ENCODE measurements around the gene TRMT11. TPM values are rescaled to one million over a fixed set of nuclear protein-coding genes. Genes with fewer than 3 reads are reported as not detected.
"Not testable (repeated sequence)": the region's sequence is repeated elsewhere in the genome, so short reads cannot be mapped to it uniquely, and the experiment has no call there.

The TRMT11 gene
- polyA plus RNA-seq, 3 donors from 2014 or later = 3.0 to 6.0 (median 4.2) TPM

GRCh38 chr6:126052485-126052884 lies 66.1 kb downstream of the TRMT11 start:
- H3K9me3 Mint-ChIP-seq = no peaks in the 10 kb centered on the region
- no peak overlapping the region for H3K27ac Mint-ChIP-seq
- no peak overlapping the region for H3K4me3 Mint-ChIP-seq
- no peak for DNase-seq
- H3K27me3 Mint-ChIP-seq (ENCODE audit: low read depth in 3 of 3) = no peaks in the 10 kb centered on the region
- H3K36me3 Mint-ChIP-seq = peaks cover 9 to 36% (median 28%) of the 10 kb centered on the region in 3 donors
- peaks cover 0 to 5% of the 10 kb centered on the region in 2 donors for H3K4me1 Mint-ChIP-seq

DNA sequence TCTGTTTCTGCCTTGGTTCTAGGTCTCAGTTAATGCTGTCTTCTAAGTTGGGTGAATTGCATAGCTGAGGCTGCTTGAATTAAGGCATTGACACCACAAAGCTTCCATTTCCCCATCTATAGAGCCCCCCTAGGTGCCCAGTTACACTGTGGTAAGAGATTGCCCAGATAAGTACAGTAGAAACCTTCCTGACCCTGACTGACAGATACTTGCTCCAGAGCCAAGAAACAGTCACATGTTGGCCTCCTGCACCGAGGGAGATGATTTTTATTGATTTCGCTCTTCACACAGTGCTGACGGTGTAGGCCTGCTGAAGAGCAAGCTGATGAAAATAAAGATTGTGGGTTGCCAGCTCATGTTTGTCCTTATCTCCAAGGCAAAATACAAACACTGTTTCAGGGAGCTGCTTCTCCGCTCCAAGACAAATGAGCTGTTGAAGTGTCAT lies 67.9 kb downstream of the TRMT11 start:
- no peak overlapping the region for H3K4me3 Mint-ChIP-seq
- H3K27me3 Mint-ChIP-seq (ENCODE audit: low read depth in 3 of 3) = no peaks in the 10 kb centered on the region
- H3K4me1 Mint-ChIP-seq = peaks cover 0 to 5% of the 10 kb centered on the region in 2 donors
- H3K36me3 Mint-ChIP-seq = peaks cover 2 to 28% (median 27%) of the 10 kb centered on the region in 3 donors
- H3K9me3 Mint-ChIP-seq = no peaks in the 10 kb centered on the region
- no peak for DNase-seq
- no peak overlapping the region for H3K27ac Mint-ChIP-seq

GRCh38 chr6:126054802-126055201 lies 68.5 kb downstream of the TRMT11 start:
- no peak for DNase-seq
- no peak overlapping the region for H3K27ac Mint-ChIP-seq
- peaks cover 0 to 5% of the 10 kb centered on the region in 2 donors for H3K4me1 Mint-ChIP-seq
- peaks cover 7 to 28% (median 25%) of the 10 kb centered on the region in 3 donors for H3K36me3 Mint-ChIP-seq
- H3K4me3 Mint-ChIP-seq = no peak overlapping the region
- no peaks in the 10 kb centered on the region for H3K9me3 Mint-ChIP-seq
- no peaks in the 10 kb centered on the region for H3K27me3 Mint-ChIP-seq (ENCODE audit: low read depth in 3 of 3)

GRCh38 chr6:126055449-126055848 lies 69.1 kb downstream of the TRMT11 start:
- Mint-ChIP-seq H3K36me3 (peaks cover 12 to 30% (median 28%) of the 10 kb centered on the region in 3 donors), H3K27ac (no peak overlapping the region), H3K4me1 (peaks cover 4 to 8% of the 10 kb centered on the region in 2 donors), H3K4me3 (no peak overlapping the region), H3K9me3 (no peaks in the 10 kb centered on the region), H3K27me3 (ENCODE audit: low read depth in 3 of 3) (no peaks in the 10 kb centered on the region)
- no peak for DNase-seq

DNA sequence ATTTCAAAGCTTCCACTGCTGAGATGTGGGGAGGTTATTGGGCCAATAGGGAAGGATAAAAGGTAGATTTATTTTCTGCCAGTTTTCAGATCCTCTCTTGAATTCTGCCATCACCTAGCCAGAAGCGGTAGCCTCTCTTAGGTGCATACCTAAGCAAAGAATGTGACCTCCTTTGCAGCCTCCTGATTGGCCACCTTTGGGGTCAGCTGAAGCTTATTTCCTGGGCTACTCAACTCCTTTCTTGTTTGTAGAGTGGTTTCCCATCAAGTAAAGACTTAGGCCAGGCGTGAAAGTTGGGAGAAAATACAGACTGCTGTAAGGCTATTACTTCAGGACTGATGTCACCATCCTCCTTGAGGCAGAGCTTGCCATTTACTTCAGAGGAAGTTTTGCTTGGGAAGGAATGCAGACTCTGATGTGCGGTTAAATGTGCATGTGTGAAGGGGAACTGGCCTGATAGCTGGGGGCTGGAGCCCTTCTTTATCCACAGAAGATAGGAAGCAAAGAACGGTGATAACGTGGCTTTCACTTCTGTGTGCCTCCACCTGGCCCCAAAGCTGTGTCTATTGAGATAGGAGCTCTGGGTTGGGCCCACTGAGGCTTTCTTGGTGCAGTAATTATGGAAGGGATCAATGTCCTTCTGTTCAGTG lies 70.1 kb downstream of the TRMT11 start:
- peaks cover 7 to 14% of the 10 kb centered on the region in 2 donors for H3K4me1 Mint-ChIP-seq
- peaks cover 19 to 32% (median 25%) of the 10 kb centered on the region in 3 donors for H3K36me3 Mint-ChIP-seq
- no peaks in the 10 kb centered on the region for H3K9me3 Mint-ChIP-seq
- no peak for DNase-seq
- no peak overlapping the region for H3K27ac Mint-ChIP-seq
- no peaks in the 10 kb centered on the region for H3K27me3 Mint-ChIP-seq (ENCODE audit: low read depth in 3 of 3)
- H3K4me3 Mint-ChIP-seq = no peak overlapping the region

GRCh38 chr6:126058085-126058484 lies 71.7 kb downstream of the TRMT11 start:
- not testable (repeated sequence) for DNase-seq; H3K27ac Mint-ChIP-seq; H3K4me3 Mint-ChIP-seq; H3K9me3 Mint-ChIP-seq; H3K27me3 Mint-ChIP-seq (ENCODE audit: low read depth in 3 of 3)
- H3K36me3 Mint-ChIP-seq = peaks cover 19 to 33% (median 22%) of the 10 kb centered on the region in 3 donors
- H3K4me1 Mint-ChIP-seq = peaks cover 7 to 14% of the 10 kb centered on the region in 2 donors

GRCh38 chr6:126060400-126060799 lies 74.1 kb downstream of the TRMT11 start:
- Mint-ChIP-seq H3K27me3 (ENCODE audit: low read depth in 3 of 3) (no peaks in the 10 kb centered on the region), H3K4me1 (peaks cover 7 to 10% of the 10 kb centered on the region in 2 donors), H3K36me3 (peaks cover 22 to 33% (median 25%) of the 10 kb centered on the region in 3 donors), H3K9me3 (peaks cover 0 to 2% (median 0%) of the 10 kb centered on the region in 6 donors), H3K27ac (peak overlapping the region in 1 of 6 donors; percentile 56), H3K4me3 (no peak overlapping the region)
- peak in 1 of 3 donors; percentile 2 for DNase-seq

- Mint-ChIP-seq H3K27me3 (ENCODE audit: low read depth in 3 of 3) (no peaks in the 10 kb centered on the region), H3K36me3 (peaks cover 25 to 29% (median 28%) of the 10 kb centered on the region in 3 donors), H3K9me3 (peaks cover 0 to 2% (median 0%) of the 10 kb centered on the region in 6 donors), H3K4me1 (peaks cover 7 to 10% of the 10 kb centered on the region in 2 donors), H3K27ac (no peak overlapping the region), H3K4me3 (no peak overlapping the region)
- no peak for DNase-seq
Measured at GRCh38 chr6:126063512-126064146, 77.3 kb downstream of the TRMT11 start.

- H3K4me1 Mint-ChIP-seq = peaks cover 7 to 10% of the 10 kb centered on the region in 2 donors
- no peak overlapping the region for H3K4me3 Mint-ChIP-seq
- H3K27me3 Mint-ChIP-seq (ENCODE audit: low read depth in 3 of 3) = no peaks in the 10 kb centered on the region
- peaks cover 0 to 2% (median 0%) of the 10 kb centered on the region in 6 donors for H3K9me3 Mint-ChIP-seq
- peaks cover 23 to 26% (median 26%) of the 10 kb centered on the region in 3 donors for H3K36me3 Mint-ChIP-seq
- H3K27ac Mint-ChIP-seq = no peak overlapping the region
- no peak for DNase-seq
Measured at GRCh38 chr6:126064257-126064747, 78.0 kb downstream of the TRMT11 start.

- Mint-ChIP-seq H3K27ac (no peak overlapping the region), H3K4me1 (peaks cover 7 to 10% of the 10 kb centered on the region in 2 donors), H3K4me3 (no peak overlapping the region), H3K9me3 (peaks cover 0 to 2% (median 0%) of the 10 kb centered on the region in 6 donors), H3K36me3 (peaks cover 18 to 26% (median 20%) of the 10 kb centered on the region in 3 donors), H3K27me3 (ENCODE audit: low read depth in 3 of 3) (no peaks in the 10 kb centered on the region)
- no peak for DNase-seq
Measured at GRCh38 chr6:126064748-126065401, 78.5 kb downstream of the TRMT11 start.

- Mint-ChIP-seq H3K4me1 (no peaks in the 10 kb centered on the region), H3K27ac (no peak overlapping the region), H3K27me3 (ENCODE audit: low read depth in 3 of 3) (peaks cover 0 to 2% (median 0%) of the 10 kb centered on the region in 3 donors), H3K9me3 (peaks cover 0 to 2% (median 0%) of the 10 kb centered on the region in 6 donors), H3K4me3 (no peak overlapping the region), H3K36me3 (peaks cover 7 to 23% (median 18%) of the 10 kb centered on the region in 3 donors)
- DNase-seq = no peak
Measured at GRCh38 chr6:126066053-126067048, 80.0 kb downstream of the TRMT11 start.

GRCh38 chr6:126067073-126067472 lies 80.7 kb downstream of the TRMT11 start:
- peaks cover 7 to 23% (median 16%) of the 10 kb centered on the region in 3 donors for H3K36me3 Mint-ChIP-seq

GRCh38 chr6:126069449-126069848 lies 83.1 kb downstream of the TRMT11 start:
- no peak overlapping the region for H3K27ac Mint-ChIP-seq

More at GRCh38 chr6:126067073-126067472, 80.7 kb downstream of the TRMT11 start:
- Mint-ChIP-seq H3K4me1 (no peaks in the 10 kb centered on the region), H3K27me3 (ENCODE audit: low read depth in 3 of 3) (peaks cover 0 to 2% (median 0%) of the 10 kb centered on the region in 3 donors), H3K27ac (no peak overlapping the region), H3K9me3 (peaks cover 0 to 2% (median 0%) of the 10 kb centered on the region in 6 donors), H3K4me3 (no peak overlapping the region)
- no peak for DNase-seq

More at GRCh38 chr6:126069449-126069848, 83.1 kb downstream of the TRMT11 start:
- Mint-ChIP-seq H3K27me3 (ENCODE audit: low read depth in 3 of 3) (peaks cover 0 to 3% (median 0%) of the 10 kb centered on the region in 3 donors), H3K9me3 (no peaks in the 10 kb centered on the region), H3K4me3 (no peak overlapping the region), H3K4me1 (no peaks in the 10 kb centered on the region), H3K36me3 (peaks cover 0 to 17% (median 15%) of the 10 kb centered on the region in 3 donors)
- DNase-seq = no peak
